ENCODE data around the gene NEURL3. TPM values are rescaled to one million over a fixed set of nuclear protein-coding genes. Genes with fewer than 3 reads are reported as not detected.
A peak's percentile ranks its signal among the peaks of the same experiment; 100 is the strongest.

NEURL3 gene
- polyA plus RNA-seq, 3 donors: not detected

DNA sequence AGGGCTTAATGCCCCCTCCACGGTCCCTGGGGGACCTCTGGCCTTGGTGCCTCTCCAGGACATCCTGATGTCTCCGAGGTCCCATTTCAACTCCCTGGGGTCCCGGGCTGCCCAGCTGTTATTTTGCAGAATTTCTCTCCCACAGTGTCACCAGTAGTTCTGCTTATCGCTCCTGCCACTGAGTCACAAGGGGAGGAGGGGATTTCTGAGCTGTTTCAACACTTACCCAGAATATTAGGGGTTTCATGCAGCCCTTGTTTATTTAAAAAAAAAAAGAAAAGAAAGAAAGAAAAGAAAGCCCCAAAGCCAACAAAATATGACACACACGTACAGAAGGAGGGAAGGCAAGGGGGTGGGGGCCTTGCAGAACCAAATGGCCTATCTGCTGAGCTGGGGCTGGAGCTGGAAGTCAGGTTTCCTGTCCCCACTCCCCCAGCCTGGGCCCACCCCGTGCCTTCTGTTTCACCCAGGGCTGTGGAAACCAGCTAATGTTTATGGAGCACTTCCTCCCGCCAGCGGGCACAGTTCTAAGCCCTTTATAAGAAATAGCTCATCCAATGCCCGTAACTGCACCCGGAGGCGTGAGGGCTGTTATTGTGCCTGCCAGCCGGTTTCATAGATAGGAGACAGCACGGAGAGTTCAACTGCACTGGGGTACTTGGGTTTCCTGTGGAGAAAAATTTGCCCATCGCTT is 23.0 kb upstream of the NEURL3 start:
- H3K36me3 ChIP-seq (replicated peaks in 1 of 2; ENCODE audit: control insufficient read depth in 1 of 2, insufficient read depth in 2 of 2, low read length in 2 of 2): no peaks in the 10 kb centered on the region
- H3K27ac ChIP-seq (ENCODE audit: low read depth in 1 of 2, low read length in 2 of 2): peak overlapping the region; percentile 36 to 60
- H3K27ac Mint-ChIP-seq: peak overlapping the region; percentile 54 to 86 (median 82)
- H3K4me3 Mint-ChIP-seq: peak overlapping the region; percentile 78 to 88
- DNase-seq: peak; percentile 62 to 94 (median 83)
- 0% methylated on average over 8 of the region's 14 CpGs for WGBS (ENCODE audit: insufficient coverage)
- H3K27me3 ChIP-seq (ENCODE audit: control insufficient read depth in 2 of 2, insufficient read depth in 2 of 2, low read length in 2 of 2): no peaks in the 10 kb centered on the region
- H3K79me2 ChIP-seq (ENCODE audit: insufficient read depth, low read length): no peaks in the 10 kb centered on the region
- H3K4me1 Mint-ChIP-seq: peaks cover 51% of the 10 kb centered on the region
- peak overlapping the region; percentile 82 for H3K4me2 ChIP-seq (replicated peaks; ENCODE audit: extremely low read depth, low read length, poor library complexity, severe bottlenecking)
- peak overlapping the region; percentile 51 for H3K9ac ChIP-seq (ENCODE audit: insufficient read depth, low read length, poor library complexity, severe bottlenecking)
- peak overlapping the region; percentile 92 for H2AFZ ChIP-seq (ENCODE audit: insufficient read depth, low read depth, low read length, poor library complexity, severe bottlenecking)
- TF ChIP-seq, protein P1, sequence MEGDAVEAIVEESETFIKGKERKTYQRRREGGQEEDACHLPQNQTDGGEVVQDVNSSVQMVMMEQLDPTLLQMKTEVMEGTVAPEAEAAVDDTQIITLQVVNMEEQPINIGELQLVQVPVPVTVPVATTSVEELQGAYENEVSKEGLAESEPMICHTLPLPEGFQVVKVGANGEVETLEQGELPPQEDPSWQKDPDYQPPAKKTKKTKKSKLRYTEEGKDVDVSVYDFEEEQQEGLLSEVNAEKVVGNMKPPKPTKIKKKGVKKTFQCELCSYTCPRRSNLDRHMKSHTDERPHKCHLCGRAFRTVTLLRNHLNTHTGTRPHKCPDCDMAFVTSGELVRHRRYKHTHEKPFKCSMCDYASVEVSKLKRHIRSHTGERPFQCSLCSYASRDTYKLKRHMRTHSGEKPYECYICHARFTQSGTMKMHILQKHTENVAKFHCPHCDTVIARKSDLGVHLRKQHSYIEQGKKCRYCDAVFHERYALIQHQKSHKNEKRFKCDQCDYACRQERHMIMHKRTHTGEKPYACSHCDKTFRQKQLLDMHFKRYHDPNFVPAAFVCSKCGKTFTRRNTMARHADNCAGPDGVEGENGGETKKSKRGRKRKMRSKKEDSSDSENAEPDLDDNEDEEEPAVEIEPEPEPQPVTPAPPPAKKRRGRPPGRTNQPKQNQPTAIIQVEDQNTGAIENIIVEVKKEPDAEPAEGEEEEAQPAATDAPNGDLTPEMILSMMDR (IDR thresholded peaks at IDR 0.05): no peak
- peaks cover 0 to 3% (median 1%) of the 10 kb centered on the region in 7 donors for H3K9me3 Mint-ChIP-seq
- peaks cover 0 to 8% of the 10 kb centered on the region in 2 donors for H3K36me3 Mint-ChIP-seq
- intact Hi-C loops (cut with micrococcal nuclease): no loop called here
- H3K4me3 ChIP-seq (replicated peaks in 1 of 3; ENCODE audit: low read depth in 2 of 3, low read length in 3 of 3): peak overlapping the region; percentile 40 to 78 (median 65)
- H3K9me3 ChIP-seq (replicated peaks in 1 of 2; ENCODE audit: control insufficient read depth in 1 of 2, insufficient read depth in 1 of 2, low read length in 2 of 2): no peaks in the 10 kb centered on the region
- H4K20me1 ChIP-seq (ENCODE audit: insufficient read depth, low read length): no peaks in the 10 kb centered on the region
- peaks cover 47 to 58% of the 10 kb centered on the region in 2 donors for H3K4me1 ChIP-seq (ENCODE audit: control insufficient read depth in 1 of 2, insufficient read depth in 2 of 2, low read length in 2 of 2)
- H3K27me3 Mint-ChIP-seq (ENCODE audit: low read depth in 3 of 3): peaks cover 13 to 33% (median 31%) of the 10 kb centered on the region in 3 donors

DNA sequence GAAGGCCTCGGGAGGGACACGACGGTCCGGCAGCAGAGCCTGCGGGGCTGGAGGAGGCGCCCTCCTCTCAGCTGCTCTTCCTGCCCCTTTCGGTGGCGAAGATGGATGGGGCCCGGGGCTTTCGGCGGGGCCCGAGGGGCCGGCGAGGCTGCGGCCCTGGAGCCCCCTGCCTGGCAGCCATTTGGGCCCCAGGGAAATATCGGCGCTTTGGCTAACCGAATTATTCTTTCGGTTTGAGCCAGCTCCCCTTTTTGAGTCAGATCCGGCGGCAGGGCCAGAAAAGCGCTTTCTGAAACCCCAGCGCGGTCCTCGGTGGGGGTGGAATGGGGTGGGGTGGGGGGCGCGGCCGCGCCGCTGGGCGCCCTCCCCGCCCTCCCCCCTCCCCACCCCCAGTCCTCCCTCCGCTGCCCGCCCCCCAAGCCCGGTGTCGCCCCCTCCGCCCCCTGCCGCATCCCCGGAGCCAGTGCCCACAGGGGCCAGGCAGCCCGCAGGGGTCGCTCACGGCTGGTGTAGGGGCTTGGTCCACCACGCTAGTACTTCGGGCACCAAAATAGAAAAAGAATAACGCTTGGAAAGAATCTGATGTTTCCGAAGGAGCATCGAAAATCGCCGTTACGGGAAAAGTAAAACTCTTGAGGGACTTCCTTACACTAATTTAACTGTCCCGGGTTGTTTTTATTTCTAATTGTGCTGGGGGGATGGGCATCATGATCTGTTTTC is 22.3 kb upstream of the NEURL3 start:
- Mint-ChIP-seq H3K27ac (peak overlapping the region; percentile 38 to 86 (median 82)), H3K4me3 (peak overlapping the region; percentile 78 to 88), H3K9me3 (peaks cover 0 to 3% (median 1%) of the 10 kb centered on the region in 7 donors), H3K27me3 (ENCODE audit: low read depth in 3 of 3) (peaks cover 13 to 33% (median 31%) of the 10 kb centered on the region in 3 donors), H3K36me3 (peaks cover 0 to 8% of the 10 kb centered on the region in 2 donors), H3K4me1 (peaks cover 47% of the 10 kb centered on the region)
- TF ChIP-seq, protein P1 (IDR thresholded peaks at IDR 0.05): peak; percentile 6
- Histone ChIP-seq H3K4me1 (ENCODE audit: control insufficient read depth in 1 of 2, insufficient read depth in 2 of 2, low read length in 2 of 2) (peaks cover 40 to 51% of the 10 kb centered on the region in 2 donors), H4K20me1 (ENCODE audit: insufficient read depth, low read length) (no peaks in the 10 kb centered on the region), H3K9ac (ENCODE audit: insufficient read depth, low read length, poor library complexity, severe bottlenecking) (peak overlapping the region; percentile 79), H3K27me3 (ENCODE audit: control insufficient read depth in 2 of 2, insufficient read depth in 2 of 2, low read length in 2 of 2) (peaks cover 0 to 2% of the 10 kb centered on the region in 2 donors), H3K4me3 (replicated peaks in 1 of 3; ENCODE audit: low read depth in 2 of 3, low read length in 3 of 3) (peak overlapping the region; percentile 40 to 78 (median 65)), H3K27ac (ENCODE audit: low read depth in 1 of 2, low read length in 2 of 2) (peak overlapping the region in 1 of 2 donors; percentile 67), H3K79me2 (ENCODE audit: insufficient read depth, low read length) (no peaks in the 10 kb centered on the region), H2AFZ (ENCODE audit: insufficient read depth, low read depth, low read length, poor library complexity, severe bottlenecking) (peak overlapping the region; percentile 92), H3K9me3 (replicated peaks in 1 of 2; ENCODE audit: control insufficient read depth in 1 of 2, insufficient read depth in 1 of 2, low read length in 2 of 2) (no peaks in the 10 kb centered on the region), H3K36me3 (replicated peaks in 1 of 2; ENCODE audit: control insufficient read depth in 1 of 2, insufficient read depth in 2 of 2, low read length in 2 of 2) (no peaks in the 10 kb centered on the region), H3K4me2 (replicated peaks; ENCODE audit: extremely low read depth, low read length, poor library complexity, severe bottlenecking) (peak overlapping the region; percentile 82)
- intact Hi-C loops (cut with micrococcal nuclease): loop anchor here in 1 of 2 donors (2.0 kb wide), 1 partner anchor 41 kb away; no protein-coding TSS in a partner anchor
- 1% methylated on average over 24 of the region's 51 CpGs for WGBS (ENCODE audit: insufficient coverage)
- peak in 2 of 3 donors; percentile 29 to 50 for DNase-seq

All from CD14-positive monocyte (primary cell).